Neural cell (in vitro differentiated cells): Measurements from ENCODE around the gene PTH1R. TPM values are rescaled to one million over a fixed set of nuclear protein-coding genes. Genes with fewer than 3 reads are reported as not detected.

ENCODE experiments used
- H2AFZ ChIP-seq: fragments of 200-600, 300-800 bp; sonication (generic), shearing (Covaris generic); 2 replicates; pipeline ENCODE4 v1.6.0; 2014; ENCODE audit warnings: low read depth, mild to moderate bottlenecking, antibody characterized with exemption, low read length, moderate library complexity
- H3F3A ChIP-seq: fragments of 200-600 bp; shearing (Covaris generic); 2 replicates; pipeline ENCODE4 v1.6.1; 2016; ENCODE audit warnings: mild to moderate bottlenecking, moderate library complexity, mixed read lengths, antibody characterized with exemption, low read length; ENCODE audit not compliant: insufficient read depth, poor library complexity, severe bottlenecking
- H3K27ac ChIP-seq: fragments of 200-600, 300-800 bp; sonication (generic), shearing (Covaris generic); 2 replicates; pipeline ENCODE4 v1.5.1; 2014; ENCODE audit warnings: mild to moderate bottlenecking, low read length, moderate library complexity
- H3K27me3 ChIP-seq: fragments of 300-800, 200-600 bp; sonication (generic), shearing (Covaris generic); 2 replicates; pipeline ENCODE4 v1.6.0; 2014; ENCODE audit warnings: mild to moderate bottlenecking, low read depth, low read length, moderate library complexity; ENCODE audit not compliant: insufficient read depth
- H3K36me3 ChIP-seq: fragments of 300-800, 200-600 bp; sonication (generic), shearing (Covaris generic); 2 replicates; pipeline ENCODE4 v1.5.1; 2014; ENCODE audit warnings: mild to moderate bottlenecking, antibody characterized with exemption, low read length, moderate library complexity; ENCODE audit not compliant: insufficient read depth
- H3K4me2 ChIP-seq: fragments of 300-800, 200-600 bp; sonication (generic), shearing (Covaris generic); 2 replicates; pipeline ENCODE4 v1.6.0; 2014; ENCODE audit warnings: mild to moderate bottlenecking, low read length
- H3K4me3 ChIP-seq: fragments of 300-800, 200-600 bp; sonication (generic), shearing (Covaris generic); 2 replicates; pipeline ENCODE4 v1.5.1; 2014; ENCODE audit warnings: mild to moderate bottlenecking, low read length, moderate library complexity
- H3K79me2 ChIP-seq: fragments of 200-600 bp; shearing (Covaris generic); replicated peaks from 2 replicates; pipeline ENCODE4 v1.6.0; 2014; ENCODE audit warnings: mild to moderate bottlenecking, low read length, moderate library complexity; ENCODE audit not compliant: insufficient read depth
- H3K9ac ChIP-seq: fragments of 300-800, 200-600 bp; sonication (generic), shearing (Covaris generic); 2 replicates; pipeline ENCODE4 v1.6.1; 2016; ENCODE audit warnings: mild to moderate bottlenecking, low read length, mixed read lengths
- H3K9me2 ChIP-seq: fragments of 200-600 bp; shearing (Covaris generic); 2 replicates; pipeline ENCODE4 v1.6.1; 2016; ENCODE audit warnings: mild to moderate bottlenecking, low read length, mixed read lengths; ENCODE audit not compliant: insufficient read depth
- H3K9me3 ChIP-seq: fragments of 200-600, 300-800 bp; sonication (generic), shearing (Covaris generic); 2 replicates; pipeline ENCODE4 v1.6.1; 2016; ENCODE audit warnings: mild to moderate bottlenecking, mixed run types, low read length, moderate library complexity, mixed read lengths
- H4K20me1 ChIP-seq: fragments of 200-600 bp; shearing (Covaris generic); 2 replicates; pipeline ENCODE4 v1.6.1; 2016; ENCODE audit warnings: mild to moderate bottlenecking, mixed run types; ENCODE audit not compliant: insufficient read depth
- CTCF ChIP-seq: fragments of 450-650 bp; IDR thresholded peaks from 2 replicates; pipeline ENCODE4 v1.5.1; 2014; ENCODE audit warnings: antibody characterized with exemption, mild to moderate bottlenecking, moderate library complexity; ENCODE audit not compliant: poor library complexity, severe bottlenecking
- EP300 ChIP-seq: fragments of 450-650 bp; conservative IDR thresholded peaks from 2 replicates; pipeline ENCODE4 v1.6.1; 2014; ENCODE audit warnings: antibody characterized with exemption, mild to moderate bottlenecking, moderate library complexity; ENCODE audit not compliant: poor library complexity, severe bottlenecking
- EZH2 ChIP-seq: fragments of 200-600, 300-800 bp; shearing (Covaris generic), sonication (generic); IDR thresholded peaks from 2 replicates; pipeline ENCODE4 v1.6.1; 2014; ENCODE audit warnings: antibody characterized with exemption, low read length, borderline replicate concordance, mild to moderate bottlenecking; ENCODE audit not compliant: insufficient read depth, poor library complexity, severe bottlenecking
- MXI1 ChIP-seq: fragments of 450-650 bp; conservative IDR thresholded peaks from 2 replicates; pipeline ENCODE4 v1.6.1; 2014; ENCODE audit warnings: antibody characterized with exemption, mild to moderate bottlenecking; ENCODE audit not compliant: poor library complexity, severe bottlenecking
- POLR2AphosphoS5 ChIP-seq: IDR thresholded peaks from 2 replicates; pipeline ENCODE4 v1.6.1; 2012
- RAD21 ChIP-seq: fragments of 450-650 bp; conservative IDR thresholded peaks from 2 replicates; pipeline ENCODE4 v1.6.1; 2014; ENCODE audit warnings: antibody characterized with exemption, mild to moderate bottlenecking, moderate library complexity
- SMC3 ChIP-seq: fragments of 450-650 bp; conservative IDR thresholded peaks from 2 replicates; pipeline ENCODE4 v1.6.1; 2014; ENCODE audit warnings: antibody characterized with exemption, mild to moderate bottlenecking, moderate library complexity; ENCODE audit not compliant: poor library complexity
- TAF1 ChIP-seq: IDR thresholded peaks from 2 replicates; pipeline ENCODE4 v1.6.1; 2012; ENCODE audit warnings: low read depth
- polyA plus RNA-seq: library from polyadenylated mRNA; depleted of rRNA; stranded (reverse); fragments of >200 nt; gene quantifications from 2 replicates; pipeline ENCODE4 v1.2.3, GENCODE V29; 2014
- TF ChIP-seq, protein P1 (sequence below): IDR thresholded peaks from 2 replicates; pipeline ENCODE4 v1.6.1; 2012; ENCODE audit warnings: borderline replicate concordance

The PTH1R gene
- polyA plus RNA-seq, 1 donor from 2014 or later = not detected

GRCh38 chr3:46921041-46921440 is 43.5 kb downstream of the PTH1R start:
- H3K27me3 ChIP-seq = no peaks in the 10 kb centered on the region
- H3K9ac ChIP-seq = no peak overlapping the region
- H3K36me3 ChIP-seq = peaks cover 4% of the 10 kb centered on the region
- no peak overlapping the region for H3K4me3 ChIP-seq
- no peak overlapping the region for H3K27ac ChIP-seq
- TF ChIP-seq CTCF (no peak), POLR2AphosphoS5 (no peak), TAF1 (no peak), EP300 (no peak), RAD21 (no peak), SMC3 (no peak), EZH2 (no peak), MXI1 (no peak)
- TF ChIP-seq, protein P1, sequence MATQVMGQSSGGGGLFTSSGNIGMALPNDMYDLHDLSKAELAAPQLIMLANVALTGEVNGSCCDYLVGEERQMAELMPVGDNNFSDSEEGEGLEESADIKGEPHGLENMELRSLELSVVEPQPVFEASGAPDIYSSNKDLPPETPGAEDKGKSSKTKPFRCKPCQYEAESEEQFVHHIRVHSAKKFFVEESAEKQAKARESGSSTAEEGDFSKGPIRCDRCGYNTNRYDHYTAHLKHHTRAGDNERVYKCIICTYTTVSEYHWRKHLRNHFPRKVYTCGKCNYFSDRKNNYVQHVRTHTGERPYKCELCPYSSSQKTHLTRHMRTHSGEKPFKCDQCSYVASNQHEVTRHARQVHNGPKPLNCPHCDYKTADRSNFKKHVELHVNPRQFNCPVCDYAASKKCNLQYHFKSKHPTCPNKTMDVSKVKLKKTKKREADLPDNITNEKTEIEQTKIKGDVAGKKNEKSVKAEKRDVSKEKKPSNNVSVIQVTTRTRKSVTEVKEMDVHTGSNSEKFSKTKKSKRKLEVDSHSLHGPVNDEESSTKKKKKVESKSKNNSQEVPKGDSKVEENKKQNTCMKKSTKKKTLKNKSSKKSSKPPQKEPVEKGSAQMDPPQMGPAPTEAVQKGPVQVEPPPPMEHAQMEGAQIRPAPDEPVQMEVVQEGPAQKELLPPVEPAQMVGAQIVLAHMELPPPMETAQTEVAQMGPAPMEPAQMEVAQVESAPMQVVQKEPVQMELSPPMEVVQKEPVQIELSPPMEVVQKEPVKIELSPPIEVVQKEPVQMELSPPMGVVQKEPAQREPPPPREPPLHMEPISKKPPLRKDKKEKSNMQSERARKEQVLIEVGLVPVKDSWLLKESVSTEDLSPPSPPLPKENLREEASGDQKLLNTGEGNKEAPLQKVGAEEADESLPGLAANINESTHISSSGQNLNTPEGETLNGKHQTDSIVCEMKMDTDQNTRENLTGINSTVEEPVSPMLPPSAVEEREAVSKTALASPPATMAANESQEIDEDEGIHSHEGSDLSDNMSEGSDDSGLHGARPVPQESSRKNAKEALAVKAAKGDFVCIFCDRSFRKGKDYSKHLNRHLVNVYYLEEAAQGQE = no peak
- H3F3A ChIP-seq = no peaks in the 10 kb centered on the region
- H3K9me2 ChIP-seq = no peaks in the 10 kb centered on the region
- no peak overlapping the region for H2AFZ ChIP-seq
- peaks cover 6% of the 10 kb centered on the region for H3K9me3 ChIP-seq
- H4K20me1 ChIP-seq = no peaks in the 10 kb centered on the region
- H3K79me2 ChIP-seq = no peaks in the 10 kb centered on the region
- H3K4me2 ChIP-seq = no peak overlapping the region

GRCh38 chr3:46921871-46922271 is 44.4 kb downstream of the PTH1R start:
- H3K9me2 ChIP-seq = no peaks in the 10 kb centered on the region
- TF ChIP-seq POLR2AphosphoS5 (no peak), EP300 (no peak), EZH2 (no peak), TAF1 (no peak), CTCF (no peak), SMC3 (no peak), RAD21 (no peak)
- TF ChIP-seq, protein P1 = no peak
- peaks cover 6% of the 10 kb centered on the region for H3K9me3 ChIP-seq
- no peaks in the 10 kb centered on the region for H3F3A ChIP-seq
- no peak overlapping the region for H2AFZ ChIP-seq
- peaks cover 4% of the 10 kb centered on the region for H3K36me3 ChIP-seq
- H3K4me2 ChIP-seq = no peak overlapping the region
- H3K4me3 ChIP-seq = no peak overlapping the region
- no peak overlapping the region for H3K9ac ChIP-seq
- no peaks in the 10 kb centered on the region for H4K20me1 ChIP-seq
- no peaks in the 10 kb centered on the region for H3K79me2 ChIP-seq
- H3K27ac ChIP-seq = no peak overlapping the region
- H3K27me3 ChIP-seq = no peaks in the 10 kb centered on the region
